HepG2 (cell line): ENCODE measurements around the gene DAAM2. TPM values are rescaled to one million over a fixed set of nuclear protein-coding genes. Genes with fewer than 3 reads are reported as not detected.

Experiments
- ATAC-seq: fragments of 200-7000 bp; cut with Tn5 transposase; 3 replicates; pipeline ENCODE4 v1.9.1; 2020; ENCODE audit warnings: mild to moderate bottlenecking, moderate library complexity
- BruUV-seq: library from RNA; stranded (reverse); fragments of 400-500 nt; replicated peaks from 2 replicates; lab custom pipeline; 2021; lab: Mats Ljungman, UMichigan
- CTCF ChIA-PET: fragments of 300-600 bp; formaldehyde crosslinking; extraction: SDS; loops from one replicate; lab custom pipeline; 2021; ENCODE audit warnings: low total read pairs, inconsistent platforms, low intra/inter-chr PET ratio; lab: Yijun Ruan, JAX
- POLR2A ChIA-PET: fragments of 350-600 bp; sonication (Branson Sonifier 250); formaldehyde crosslinking; loops from one replicate; lab custom pipeline; 2020; ENCODE audit warnings: antibody characterized with exemption, inconsistent platforms; lab: Yijun Ruan, JAX
- DNase-seq: peaks from one replicate; pipeline ENCODE4 v3.0.0-alpha.2; 2015; ENCODE audit warnings: low spot score
- FAIRE-seq: peaks from 3 replicates; lab custom pipeline; 2011; peaks lifted over from hg19 to GRCh38; lab: Jason Lieb, UNC
- H2AFZ ChIP-seq: one replicate; pipeline ENCODE4 v1.6.1; 2011; ENCODE audit warnings: low read length, inconsistent platforms
- H3K27ac ChIP-seq: fragments of 300-600 bp; 3 replicates; pipeline ENCODE4 v1.8.0; 2011; ENCODE audit warnings: mixed run types, mild to moderate bottlenecking, mixed read lengths, low read length, inconsistent platforms; ENCODE audit not compliant: insufficient read depth; ENCODE audit errors: extremely low read length
- H3K27me3 ChIP-seq, 2 experiments: fragments of 200-600 bp in 1 of 2; 2 replicates in 1 of 2; 3 replicates in 1 of 2; pipeline versions ENCODE4 v1.6.0 to v1.8.0; 2011; ENCODE audit warnings: low read length in 2 of 2, mild to moderate bottlenecking in 2 of 2, moderate library complexity in 2 of 2, inconsistent platforms in 1 of 2; ENCODE audit not compliant: insufficient read depth in 2 of 2, control insufficient read depth in 1 of 2
- H3K36me3 ChIP-seq, 2 experiments: fragments of 200-600 bp in 1 of 2; replicated peaks in 1 of 2; 2 replicates in 1 of 2; 3 replicates in 1 of 2; pipeline versions ENCODE4 v1.5.1 to v1.8.0; 2011; ENCODE audit warnings: low read length in 2 of 2, inconsistent platforms in 1 of 2; ENCODE audit not compliant: insufficient read depth in 2 of 2, control insufficient read depth in 1 of 2
- H3K4me1 ChIP-seq: 2 replicates; pipeline ENCODE4 v1.5.1; 2012; ENCODE audit warnings: low read length, inconsistent platforms; ENCODE audit not compliant: insufficient read depth
- H3K4me2 ChIP-seq: 2 replicates; pipeline ENCODE4 v1.6.0; 2011; ENCODE audit warnings: low read depth, low read length, inconsistent platforms
- H3K4me3 ChIP-seq, 3 experiments: fragments of 200-600 bp in 1 of 3; sonication (generic), shearing (Covaris generic) in 1 of 3; replicated peaks in 1 of 3; 2 replicates each; pipeline ENCODE4 v1.5.1; 2011 to 2016; ENCODE audit warnings: low read length in 3 of 3, inconsistent platforms in 2 of 3, low read depth in 2 of 3, mild to moderate bottlenecking in 2 of 3, control low read depth in 1 of 3, mixed read lengths in 1 of 3; ENCODE audit not compliant: insufficient read depth in 1 of 3
- H3K79me2 ChIP-seq: one replicate; pipeline ENCODE4 v1.6.1; 2011; ENCODE audit warnings: low read length, inconsistent platforms; ENCODE audit not compliant: insufficient read depth
- H3K9ac ChIP-seq: 2 replicates; pipeline ENCODE4 v1.6.0; 2011; ENCODE audit warnings: mild to moderate bottlenecking, low read depth, low read length, inconsistent platforms; ENCODE audit not compliant: insufficient read depth
- H3K9me3 ChIP-seq: 2 replicates; pipeline ENCODE4 v1.5.1; 2012; ENCODE audit warnings: mild to moderate bottlenecking, low read length
- H4K20me1 ChIP-seq: 2 replicates; pipeline ENCODE4 v1.6.0; 2011; ENCODE audit warnings: inconsistent platforms, mild to moderate bottlenecking, low read length, moderate library complexity; ENCODE audit not compliant: insufficient read depth
- ASH2L ChIP-seq: fragments of 300-600, 200-600 bp; sonication (generic); IDR thresholded peaks from 2 replicates; pipeline ENCODE4 v1.7.0; 2017; ENCODE audit warnings: low read depth, mild to moderate bottlenecking, moderate library complexity, mixed read lengths, low read length; ENCODE audit not compliant: insufficient read length
- BCL6 ChIP-seq: IDR thresholded peaks from 2 replicates; pipeline ENCODE4 v1.6.1; 2016; ENCODE audit warnings: missing genetic modification reagents, missing compliant biosample characterization
- DR1 ChIP-seq: sonication (generic); formaldehyde crosslinking; IDR thresholded peaks from 2 replicates; pipeline ENCODE4 v1.8.0; 2021; ENCODE audit warnings: mild to moderate bottlenecking, missing genetic modification reagents, inconsistent platforms
- DZIP1 ChIP-seq: sonication (generic); formaldehyde crosslinking; IDR thresholded peaks from 2 replicates; pipeline ENCODE4 v1.5.0; 2020; ENCODE audit warnings: mild to moderate bottlenecking, missing genetic modification reagents
- IRF2 ChIP-seq: IDR thresholded peaks from 2 replicates; pipeline ENCODE4 v1.6.1; 2018; ENCODE audit warnings: missing genetic modification reagents, missing compliant biosample characterization
- NCOR1 ChIP-seq: fragments of 200-600 bp; sonication (generic); IDR thresholded peaks from 2 replicates; pipeline ENCODE4 v1.7.0; 2017; ENCODE audit warnings: antibody characterized with exemption, low read length, borderline replicate concordance
- PHB2 ChIP-seq: fragments of 450-650 bp; IDR thresholded peaks from 2 replicates; pipeline ENCODE4 v1.6.1; 2018; ENCODE audit not compliant: partially characterized antibody
- PLSCR1 ChIP-seq: sonication (generic); formaldehyde crosslinking; IDR thresholded peaks from 2 replicates; pipeline ENCODE4 v1.5.0; 2020; ENCODE audit warnings: missing genetic modification reagents, mild to moderate bottlenecking, borderline replicate concordance
- SOX13 ChIP-seq, 3 experiments: fragments of 450-650 bp in 1 of 3; sonication (generic) in 1 of 3; formaldehyde crosslinking in 1 of 3; IDR thresholded peaks in 2 of 3; conservative IDR thresholded peaks in 1 of 3; 2 replicates each; pipeline versions ENCODE4 v1.5.0 to v1.6.1; 2016 to 2020; ENCODE audit warnings: antibody characterized with exemption in 1 of 3, mild to moderate bottlenecking in 1 of 3, missing compliant biosample characterization in 1 of 3, missing genetic modification reagents in 1 of 3, moderate library complexity in 1 of 3
- ZBTB21 ChIP-seq: sonication (generic); formaldehyde crosslinking; IDR thresholded peaks from 2 replicates; pipeline ENCODE4 v1.4.0; 2020; ENCODE audit warnings: missing genetic modification reagents
- ZNF180 ChIP-seq: sonication (generic); formaldehyde crosslinking; IDR thresholded peaks from 2 replicates; pipeline ENCODE4 v1.4.0; 2020; ENCODE audit warnings: low read depth, missing genetic modification reagents, borderline replicate concordance
- ZNF883 ChIP-seq: sonication (generic); formaldehyde crosslinking; IDR thresholded peaks from 2 replicates; pipeline ENCODE4 v1.5.1; 2020; ENCODE audit warnings: mild to moderate bottlenecking, missing genetic modification reagents; ENCODE audit errors: not compliant biosample characterization
- ZSCAN30 ChIP-seq: sonication (generic); formaldehyde crosslinking; IDR thresholded peaks from 2 replicates; pipeline ENCODE4 v1.5.0; 2020; ENCODE audit warnings: mild to moderate bottlenecking, missing genetic modification reagents
- ZSCAN31 ChIP-seq: sonication (generic); formaldehyde crosslinking; IDR thresholded peaks from 2 replicates; pipeline ENCODE4 v1.5.0; 2020; ENCODE audit warnings: low read depth, mild to moderate bottlenecking, missing genetic modification reagents
- WGBS: methylation state at CpG from one replicate; pipeline ENCODE4 v1.1.6; 2017; ENCODE audit warnings: low lambda C conversion rate; 5-methylcytosine and 5-hydroxymethylcytosine counted together
- in situ Hi-C: cut with HindIII; loops from 2 replicates; pipeline ENCODE4 v1.10.0; 2017; ENCODE audit warnings: low pct_unique_long_range_greater_than_20kb; ENCODE audit not compliant: extremely low pct_ligation_motif_present
- intact Hi-C: fragments of 100-400 bp; cut with micrococcal nuclease; formaldehyde crosslinking; loops from one replicate; pipeline ENCODE4 v1.10.0; 2022; ENCODE audit not compliant: unreplicated experiment
- polyA plus RNA-seq, 8 experiments: library from polyadenylated mRNA; depleted of rRNA in 3 of 8; stranded (reverse) in 7 of 8; unstranded in 1 of 8; fragments of >200 nt; fragmentation: Illumina TruSeq in 4 of 8; extraction: Trizol in 4 of 8; gene quantifications; 2 replicates each; pipeline versions ENCODE4 v1.2.1 to v1.2.3, GENCODE V29; 2011 to 2016; ENCODE audit warnings: low read depth in 4 of 8, missing spikeins in 1 of 8, mixed read lengths in 1 of 8; ENCODE audit not compliant: insufficient read depth in 1 of 8
- total RNA-seq, 5 experiments: library from RNA; depleted of rRNA; stranded (reverse); fragments of >200 nt; fragmentation: Illumina TruSeq; extraction: Trizol; gene quantifications; 2 replicates each; pipeline ENCODE4 v1.2.3, GENCODE V29; 2016; ENCODE audit warnings: low read depth in 1 of 5

DAAM2 gene
- total and polyA plus RNA-seq, 2 of the 13 experiments (the other 11 are each of a cell fraction or from before 2014, with no cell fraction given), result 0.01 TPM; not detected in 1

- no peak for ATAC-seq
Observed at GRCh38 chr6:39848171-39848570, 56.0 kb downstream of the DAAM2 start.

More at GRCh38 chr6:39848171-39848570, 56.0 kb downstream of the DAAM2 start:
- Histone ChIP-seq H4K20me1 (no peaks in the 10 kb centered on the region), H3K9ac (no peak overlapping the region), H3K36me3 (no peaks in the 10 kb centered on the region), H3K4me2 (no peak overlapping the region), H3K4me1 (peaks cover 12% of the 10 kb centered on the region), H3K4me3 (no peak overlapping the region), H3K79me2 (no peaks in the 10 kb centered on the region), H3K27ac (no peak overlapping the region), H2AFZ (no peak overlapping the region), H3K9me3 (no peaks in the 10 kb centered on the region), H3K27me3 (no peaks in the 10 kb centered on the region)
- TF ChIP-seq ZBTB21 (no peak), DZIP1 (CRISPR knock-in tag) (no peak), DR1 (CRISPR knock-in tag) (no peak), IRF2 (CRISPR knock-in tag) (no peak), PLSCR1 (CRISPR knock-in tag) (no peak), ZSCAN30 (CRISPR knock-in tag) (no peak), SOX13 (IDR thresholded peaks at IDR 0.05) (no peak), SOX13 (CRISPR knock-in tag; conservative IDR thresholded peaks at IDR 0.05 in 1 of 2, IDR thresholded peaks at IDR 0.05 in 1 of 2) (no peak), ASH2L (no peak), PHB2 (no peak), ZNF180 (CRISPR knock-in tag) (no peak), ZSCAN31 (CRISPR knock-in tag) (no peak), ZNF883 (no peak), BCL6 (CRISPR knock-in tag) (no peak), NCOR1 (no peak)
- POLR2A ChIA-PET, result no interaction called here
- WGBS, result 30% methylated on average over 4 of the region's 4 CpGs
- in situ Hi-C loops (no loop called here), intact Hi-C loops (no loop called here)
- no peak for FAIRE-seq
- no peak for DNase-seq
- CTCF ChIA-PET, result no interaction called here
- no TSS peak for BruUV-seq
